CD4-positive, CD25-positive, alpha-beta regulatory T cell (primary cell): ENCODE data around the gene NPBWR2. TPM values are rescaled to one million over a fixed set of nuclear protein-coding genes. Genes with fewer than 3 reads are reported as not detected.

Experiments used
- ATAC-seq, 2 donors: fragments of 150-1000 bp; cut with Tn5 transposase; one replicate each; pipeline ENCODE4 v1.10.0; 2021; ENCODE audit warnings: low read depth in 2 of 2, moderate number of reproducible peaks in 2 of 2, moderate library complexity in 1 of 2
- DNase-seq, 3 donors: peaks; one replicate each; pipeline versions ENCODE4 v3.0.0 to v3.0.0-alpha.2; 2012 to 2022; ENCODE audit warnings: mixed read lengths in 1 of 3
- H3K27ac ChIP-seq: one replicate; pipeline ENCODE4 v1.7.0; 2013; ENCODE audit warnings: mild to moderate bottlenecking, low read length; ENCODE audit not compliant: insufficient read depth, poor library complexity, severe bottlenecking
- H3K27me3 ChIP-seq: one replicate; pipeline ENCODE4 v1.7.0; 2013; ENCODE audit warnings: low read length; ENCODE audit not compliant: control insufficient read depth, insufficient read depth
- H3K36me3 ChIP-seq: one replicate; pipeline ENCODE4 v1.7.0; 2013; ENCODE audit warnings: mild to moderate bottlenecking, low read length, moderate library complexity; ENCODE audit not compliant: control insufficient read depth, insufficient read depth
- H3K4me1 ChIP-seq: 2 replicates; pipeline ENCODE4 v1.7.0; 2013; ENCODE audit warnings: mild to moderate bottlenecking, low read length; ENCODE audit not compliant: insufficient read depth, control insufficient read depth, poor library complexity, severe bottlenecking
- H3K4me3 ChIP-seq: one replicate; pipeline ENCODE4 v1.7.0; 2013; ENCODE audit warnings: low read depth, mild to moderate bottlenecking, low read length, moderate library complexity
- H3K9me3 ChIP-seq, 2 experiments: 1 replicate in 1 of 2; 2 replicates in 1 of 2; pipeline ENCODE4 v1.7.0; 2013; ENCODE audit warnings: low read length in 2 of 2, mild to moderate bottlenecking in 1 of 2, moderate library complexity in 1 of 2; ENCODE audit not compliant: control insufficient read depth in 2 of 2
- H3K27ac Mint-ChIP-seq, 3 donors: one replicate each; pipeline ENCODE4 v1.8.0; 2020 to 2022; ENCODE audit warnings: mild to moderate bottlenecking in 3 of 3, mixed read lengths in 3 of 3, moderate library complexity in 2 of 3
- H3K27me3 Mint-ChIP-seq: one replicate; pipeline ENCODE4 v1.8.0; 2022; ENCODE audit warnings: mild to moderate bottlenecking, mixed read lengths
- H3K36me3 Mint-ChIP-seq: one replicate; pipeline ENCODE4 v1.8.0; 2020; ENCODE audit warnings: mixed read lengths
- H3K4me1 Mint-ChIP-seq, 4 donors: one replicate each; pipeline ENCODE4 v1.8.0; 2020 to 2022; ENCODE audit warnings: mixed read lengths in 4 of 4, mild to moderate bottlenecking in 1 of 4
- H3K4me3 Mint-ChIP-seq, 4 donors: one replicate each; pipeline ENCODE4 v1.8.0; 2020 to 2022; ENCODE audit warnings: mild to moderate bottlenecking in 4 of 4, mixed read lengths in 4 of 4, moderate library complexity in 3 of 4
- H3K9me3 Mint-ChIP-seq, 7 donors: one replicate each; pipeline ENCODE4 v1.8.0; 2020 to 2022; ENCODE audit warnings: mixed read lengths in 7 of 7, mild to moderate bottlenecking in 3 of 7, moderate library complexity in 2 of 7
- polyA plus RNA-seq, 4 donors: library from polyadenylated mRNA; unstranded; fragments of 300-500 nt; fragmentation: Illumina TruSeq; gene quantifications; one replicate each; pipeline ENCODE4 v1.2.3, GENCODE V29; 2021
- total RNA-seq: library from RNA; stranded (reverse); gene quantifications from one replicate; pipeline ENCODE4 v1.2.3, GENCODE V29; 2022

Gene NPBWR2
- total and polyA plus RNA-seq, 5 donors from 2014 or later, result not detected

DNA sequence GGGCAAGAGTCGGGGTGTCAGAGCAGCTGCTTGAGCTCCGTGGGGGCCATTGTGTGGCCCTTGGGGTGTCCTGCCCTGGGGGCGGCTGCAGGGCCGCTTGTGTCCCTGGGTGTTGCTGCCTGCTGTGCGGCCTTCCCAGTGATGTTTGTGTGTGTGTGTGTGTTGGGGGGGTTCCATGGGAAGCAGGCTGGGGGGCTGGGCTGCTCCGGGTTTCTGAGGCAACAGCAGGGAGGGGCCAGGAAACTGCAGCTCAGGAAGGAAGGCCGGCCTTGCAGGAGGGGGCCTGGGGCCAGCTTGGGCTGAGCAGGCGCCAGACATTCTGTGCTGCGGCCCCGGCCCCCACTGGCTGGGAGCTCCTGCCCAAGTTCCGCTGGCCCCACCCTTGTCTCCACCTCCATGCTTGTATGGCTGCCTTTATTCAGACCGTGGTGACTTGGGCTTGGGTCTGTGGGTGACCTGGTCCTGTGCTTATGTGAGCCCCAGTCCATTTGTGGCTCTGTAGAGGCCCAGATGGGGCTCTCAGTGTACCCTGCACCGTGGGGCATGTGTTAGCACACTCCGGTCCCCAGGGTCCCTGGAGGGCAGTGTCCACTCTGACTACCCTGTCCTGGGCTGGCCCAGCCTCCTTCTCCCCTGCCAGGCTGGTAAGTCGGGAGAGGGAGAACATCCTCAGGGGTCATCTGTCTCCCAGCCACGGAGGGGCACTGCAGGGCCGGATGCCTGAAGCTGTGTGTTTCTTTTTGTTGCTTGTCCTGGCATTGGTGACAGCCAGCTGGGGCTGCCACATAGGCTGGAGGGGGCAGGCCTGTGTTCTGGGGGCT lies 53.3 kb downstream of the NPBWR2 start:
- peaks cover 16% of the 10 kb centered on the region for H3K4me1 ChIP-seq
- Mint-ChIP-seq H3K27ac (no peak overlapping the region), H3K9me3 (peaks cover 0 to 2% (median 0%) of the 10 kb centered on the region in 7 donors), H3K4me3 (no peak overlapping the region), H3K27me3 (peaks cover 26% of the 10 kb centered on the region), H3K36me3 (no peaks in the 10 kb centered on the region), H3K4me1 (peaks cover 0 to 16% (median 7%) of the 10 kb centered on the region in 4 donors)
- H3K4me3 ChIP-seq, result no peak overlapping the region
- no peak for DNase-seq
- H3K36me3 ChIP-seq, result no peaks in the 10 kb centered on the region
- H3K9me3 ChIP-seq, result no peaks in the 10 kb centered on the region
- H3K27me3 ChIP-seq, result peaks cover 2% of the 10 kb centered on the region
- H3K27ac ChIP-seq, result no peak overlapping the region
- no peak for ATAC-seq

Other genes with a start within 250 kb of the NPBWR2 start
- gene ABHD16B, start 246.1 kb downstream of the NPBWR2 start, total RNA-seq, result not detected
- gene ABHD16B, start 246.1 kb downstream of the NPBWR2 start, polyA plus RNA-seq, result under 1 TPM in 1 of 4 donors, not detected in 3; 0.21 TPM
- 33.7 TPM for gene TPD52L2, start 242.3 kb downstream of the NPBWR2 start, total RNA-seq
- gene TPD52L2, start 242.3 kb downstream of the NPBWR2 start, polyA plus RNA-seq, result 10 to 100 TPM; 69.0 to 72.1 (median 69.9) TPM
- gene DNAJC5, start 212.4 kb downstream of the NPBWR2 start, total RNA-seq, result 34.9 TPM
- gene DNAJC5, start 212.4 kb downstream of the NPBWR2 start, polyA plus RNA-seq, result 1 to 10 TPM; 5.0 to 7.0 (median 5.8) TPM
- gene UCKL1, start 151.1 kb downstream of the NPBWR2 start, total RNA-seq, result 43.0 TPM
- 10 to 100 TPM; 25.1 to 35.7 (median 31.6) TPM for gene UCKL1, start 151.1 kb downstream of the NPBWR2 start, polyA plus RNA-seq
- gene ZNF512B, start 137.6 kb downstream of the NPBWR2 start, total RNA-seq, result 21.2 TPM
- under 1 TPM; 0.41 to 0.47 (median 0.45) TPM for gene ZNF512B, start 137.6 kb downstream of the NPBWR2 start, polyA plus RNA-seq
- gene SAMD10, start 127.9 kb downstream of the NPBWR2 start, total RNA-seq, result 14.3 TPM
- 1 to 10 TPM; 5.9 to 8.3 (median 7.2) TPM for gene SAMD10, start 127.9 kb downstream of the NPBWR2 start, polyA plus RNA-seq
- 61.8 TPM for gene PRPF6, start 126.4 kb downstream of the NPBWR2 start, total RNA-seq
- 10 to 100 TPM; 76.8 to 85.3 (median 80.1) TPM for gene PRPF6, start 126.4 kb downstream of the NPBWR2 start, polyA plus RNA-seq
- gene C20orf204, start 71.4 kb downstream of the NPBWR2 start, total RNA-seq, result 6.0 TPM
- gene C20orf204, start 71.4 kb downstream of the NPBWR2 start, polyA plus RNA-seq, result 1 to 10 TPM in 1 of 4 donors, under 1 TPM in 2, not detected in 1; 0.89 to 1.4 (median 0.91) TPM
- gene SOX18, start 57.9 kb downstream of the NPBWR2 start, total RNA-seq, result not detected
- not detected for gene SOX18, start 57.9 kb downstream of the NPBWR2 start, polyA plus RNA-seq
- 24.8 TPM for gene TCEA2, start 44.4 kb downstream of the NPBWR2 start, total RNA-seq
- gene TCEA2, start 44.4 kb downstream of the NPBWR2 start, polyA plus RNA-seq, result 10 to 100 TPM; 17.7 to 27.1 (median 20.9) TPM
- gene RGS19, start 28.0 kb downstream of the NPBWR2 start, total RNA-seq, result 50.7 TPM
- gene RGS19, start 28.0 kb downstream of the NPBWR2 start, polyA plus RNA-seq, result 100 to 1,000 TPM in 2 of 4 donors, 10 to 100 TPM in 2; 79.4 to 105 (median 95.0) TPM
- 1.3 TPM for gene OPRL1, start 27.5 kb downstream of the NPBWR2 start, total RNA-seq
- gene OPRL1, start 27.5 kb downstream of the NPBWR2 start, polyA plus RNA-seq, result 1 to 10 TPM in 1 of 4 donors, under 1 TPM in 3; 0.58 to 1.1 (median 0.59) TPM
- not detected for gene LKAAEAR1, start 23.2 kb downstream of the NPBWR2 start, total RNA-seq
- 1 to 10 TPM in 1 of 4 donors, under 1 TPM in 1, not detected in 2; 0.42 to 1.4 TPM for gene LKAAEAR1, start 23.2 kb downstream of the NPBWR2 start, polyA plus RNA-seq
- gene MYT1, start 56.9 kb upstream of the NPBWR2 start, total RNA-seq, result not detected
- under 1 TPM in 1 of 4 donors, not detected in 3; 0.14 TPM for gene MYT1, start 56.9 kb upstream of the NPBWR2 start, polyA plus RNA-seq
- gene PCMTD2, start 148.2 kb upstream of the NPBWR2 start, total RNA-seq, result 112 TPM
- gene PCMTD2, start 148.2 kb upstream of the NPBWR2 start, polyA plus RNA-seq, result 10 to 100 TPM; 51.1 to 84.1 (median 72.4) TPM